ENCODE results near the gene PEX14. TPM values are rescaled to one million over a fixed set of nuclear protein-coding genes. Genes with fewer than 3 reads are reported as not detected.

Gene PEX14
- total and polyA plus RNA-seq, 9 of the 15 experiments (the other 6 are each of a cell fraction or from before 2014, with no cell fraction given): 2.6 to 45.7 (median 22.7) TPM

GRCh38 chr1:10549904-10550664 lies 75.3 kb downstream of the PEX14 start:
- H3K4me1 ChIP-seq (replicated peaks in 1 of 2; ENCODE audit: control insufficient read depth in 2 of 2, insufficient read depth in 2 of 2, low read length in 2 of 2): peaks cover 0 to 10% of the 10 kb centered on the region in 2 experiments; a peak in 3 of 5 replicates
- in situ Hi-C loops (cut with MboI): no loop called here
- POLR2A ChIA-PET: interaction anchor here (0.9 to 3.2 kb wide), 3 partner anchors 9 to 12 kb away, joined by 3 to 15 read pairs (median 4); no protein-coding TSS in a partner anchor
- H3K27me3 ChIP-seq (ENCODE audit: control insufficient read depth in 2 of 2, insufficient read depth in 2 of 2, low read length in 2 of 2): no peaks in the 10 kb centered on the region
- H3K9ac ChIP-seq (ENCODE audit: insufficient read depth in 1 of 2, low read depth in 2 of 2, low read length in 2 of 2): no peak overlapping the region
- H3K36me3 ChIP-seq (ENCODE audit: control insufficient read depth, insufficient read depth, low read length): peaks cover 3% of the 10 kb centered on the region; the same call in 1 of the 3 replicates
- no peak overlapping the region for H3K4me3 ChIP-seq
- TF ChIP-seq ZNF133 (CRISPR knock-in tag; IDR thresholded peaks at IDR 0.05): no peak
- no peak for TF ChIP-seq ZNF316 (IDR thresholded peaks at IDR 0.05)
- no peak for TF ChIP-seq SMAD3 (CRISPR knock-in tag; conservative IDR thresholded peaks at IDR 0.05)
- no peak for TF ChIP-seq KHSRP (IDR thresholded peaks at IDR 0.05)
- H3K79me2 ChIP-seq (ENCODE audit: control insufficient read depth, insufficient read depth, low read length): no peaks in the 10 kb centered on the region; the same call in 2 of the 3 replicates
- H2AFZ ChIP-seq (ENCODE audit: low read depth, low read length): no peak overlapping the region
- no peak overlapping the region for H3K27ac ChIP-seq (ENCODE audit: extremely low read depth, low read depth, low read length)
- FAIRE-seq (no peak), DNase-seq (ENCODE audit: extremely low read depth in 1 of 4, low spot score in 3 of 4) (no peak), ATAC-seq (no peak; the same call in 2 of the 3 replicates)
- no peaks in the 10 kb centered on the region for H3K9me1 ChIP-seq (ENCODE audit: control insufficient read depth, insufficient read depth, low read length)
- 59% methylated on average over 2 of the region's 2 CpGs for WGBS (ENCODE audit: insufficient coverage, low coverage, missing lambda C conversion rate)
- CTCF ChIA-PET (ENCODE audit: low intra/inter-chr PET ratio): no interaction called here
- intact Hi-C loops (cut with micrococcal nuclease): no loop called here
- H4K20me1 ChIP-seq (replicated peaks; ENCODE audit: control insufficient read depth, insufficient read depth, low read length): peaks cover 8% of the 10 kb centered on the region; the same call in 1 of the 2 replicates
- BruUV-seq (replicated peaks): no TSS peak
- no peak overlapping the region for H3K4me2 ChIP-seq (ENCODE audit: insufficient read depth, low read length)
- H3K9me3 ChIP-seq (replicated peaks; ENCODE audit: control insufficient read depth, insufficient read depth, low read depth, low read length): no peaks in the 10 kb centered on the region

DNA sequence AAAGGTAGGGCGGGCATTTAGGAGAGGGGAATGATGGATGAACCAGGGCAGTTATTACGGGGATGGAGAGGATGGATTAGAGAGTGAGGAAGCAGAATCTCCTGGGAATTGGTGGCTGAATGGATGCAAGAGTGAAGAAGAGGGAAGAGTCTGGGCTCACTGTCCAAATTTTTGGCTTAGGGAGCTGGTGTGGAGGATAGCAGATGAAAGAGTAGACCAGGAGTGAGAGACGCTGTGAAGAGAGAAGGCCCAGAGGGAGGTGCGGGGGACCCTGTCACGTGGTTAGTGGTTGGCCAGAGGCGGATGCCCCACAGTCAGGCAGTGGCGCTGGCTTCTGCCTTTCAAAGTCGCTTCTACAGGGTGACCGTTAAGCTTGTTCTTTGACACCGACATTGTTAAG lies 78.4 kb downstream of the PEX14 start:
- Histone ChIP-seq H3K4me1 (replicated peaks in 1 of 2; ENCODE audit: control insufficient read depth in 2 of 2, insufficient read depth in 2 of 2, low read length in 2 of 2) (peaks cover 11 to 27% of the 10 kb centered on the region in 2 experiments), H2AFZ (ENCODE audit: low read depth, low read length) (no peak overlapping the region), H3K4me2 (ENCODE audit: insufficient read depth, low read length) (no peak overlapping the region), H4K20me1 (replicated peaks; ENCODE audit: control insufficient read depth, insufficient read depth, low read length) (peaks cover 15% of the 10 kb centered on the region; the same call in 1 of the 2 replicates), H3K9me3 (replicated peaks; ENCODE audit: control insufficient read depth, insufficient read depth, low read depth, low read length) (no peaks in the 10 kb centered on the region), H3K79me2 (ENCODE audit: control insufficient read depth, insufficient read depth, low read length) (peaks cover 16% of the 10 kb centered on the region), H3K9me1 (ENCODE audit: control insufficient read depth, insufficient read depth, low read length) (peaks cover 9% of the 10 kb centered on the region), H3K36me3 (ENCODE audit: control insufficient read depth, insufficient read depth, low read length) (peaks cover 3% of the 10 kb centered on the region; the same call in 1 of the 3 replicates), H3K4me3 (no peak overlapping the region), H3K27ac (ENCODE audit: extremely low read depth, low read depth, low read length) (no peak overlapping the region), H3K9ac (ENCODE audit: insufficient read depth in 1 of 2, low read depth in 2 of 2, low read length in 2 of 2) (peak overlapping the region in 1 of 2 experiments; percentile 49; a peak in 1 of 4 replicates), H3K27me3 (ENCODE audit: control insufficient read depth in 2 of 2, insufficient read depth in 2 of 2, low read length in 2 of 2) (no peaks in the 10 kb centered on the region)
- ChIA-PET POLR2A (interaction anchor here (1.0 kb wide), 1 partner anchor 16 kb away, joined by 3 read pairs; no protein-coding TSS in a partner anchor), CTCF (ENCODE audit: low intra/inter-chr PET ratio) (no interaction called here)
- in situ Hi-C loops (cut with MboI): no loop called here
- peak in 1 of 4 experiments; percentile 26 for DNase-seq (ENCODE audit: extremely low read depth in 1 of 4, low spot score in 3 of 4)
- no TSS peak for BruUV-seq (replicated peaks)
- ATAC-seq: no peak
- intact Hi-C loops (cut with micrococcal nuclease): no loop called here
- no peak for FAIRE-seq
- WGBS (ENCODE audit: insufficient coverage, low coverage, missing lambda C conversion rate): 50% methylated on average over 10 of the region's 10 CpGs
- TF ChIP-seq TOE1 (IDR thresholded peaks at IDR 0.05; ENCODE audit: borderline replicate concordance) (peak; percentile 65; the same call in 1 of the 2 replicates), TOE1 (CRISPR knock-in tag; IDR thresholded peaks at IDR 0.05; ENCODE audit: borderline replicate concordance, low read depth) (no peak), TFE3 (CRISPR knock-in tag; IDR thresholded peaks at IDR 0.05) (peak; percentile 89), CTBP1 (IDR thresholded peaks at IDR 0.05; ENCODE audit: borderline replicate concordance) (no peak), RBBP5 (IDR thresholded peaks at IDR 0.05; ENCODE audit: borderline replicate concordance, insufficient read depth, low read length, poor library complexity, severe bottlenecking) (peak; percentile 15), RAD51 (IDR thresholded peaks at IDR 0.05; ENCODE audit: borderline replicate concordance, low read depth) (peak; percentile 75), CBFA2T2 (conservative IDR thresholded peaks at IDR 0.05) (0 out of 2 replicates have a peak, but pooled peaks have one; percentile 20)
- TF ChIP-seq, protein P1, sequence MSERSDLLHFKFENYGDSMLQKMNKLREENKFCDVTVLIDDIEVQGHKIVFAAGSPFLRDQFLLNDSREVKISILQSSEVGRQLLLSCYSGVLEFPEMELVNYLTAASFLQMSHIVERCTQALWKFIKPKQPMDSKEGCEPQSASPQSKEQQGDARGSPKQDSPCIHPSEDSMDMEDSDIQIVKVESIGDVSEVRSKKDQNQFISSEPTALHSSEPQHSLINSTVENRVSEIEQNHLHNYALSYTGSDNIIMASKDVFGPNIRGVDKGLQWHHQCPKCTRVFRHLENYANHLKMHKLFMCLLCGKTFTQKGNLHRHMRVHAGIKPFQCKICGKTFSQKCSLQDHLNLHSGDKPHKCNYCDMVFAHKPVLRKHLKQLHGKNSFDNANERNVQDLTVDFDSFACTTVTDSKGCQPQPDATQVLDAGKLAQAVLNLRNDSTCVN (CRISPR knock-in tag; IDR thresholded peaks at IDR 0.05): peak; percentile 51; the same call in 1 of the 2 replicates
